H9 (cell line): Measurements from ENCODE around the gene GPR176. TPM values are rescaled to one million over a fixed set of nuclear protein-coding genes. Genes with fewer than 3 reads are reported as not detected.

Experiments used
- DNase-seq: peaks from one replicate; pipeline ENCODE4 v3.0.0-alpha.2; 2017
- H2AFZ ChIP-seq: one replicate; pipeline ENCODE4 v1.6.1; 2013; ENCODE audit warnings: mild to moderate bottlenecking, low read length, control low read depth, moderate library complexity
- H2AK5ac ChIP-seq: 2 replicates; pipeline ENCODE4 v1.6.1; 2013; ENCODE audit warnings: low read length, control low read depth, mixed read lengths; ENCODE audit not compliant: insufficient read length
- H2BK120ac ChIP-seq: one replicate; pipeline ENCODE4 v1.6.1; 2013; ENCODE audit warnings: low read depth, mild to moderate bottlenecking, low read length, control low read depth, inconsistent platforms; ENCODE audit not compliant: poor library complexity, severe bottlenecking
- H2BK12ac ChIP-seq: 2 replicates; pipeline ENCODE4 v1.6.1; 2013; ENCODE audit warnings: low read length, control low read depth, mixed read lengths, low read depth; ENCODE audit not compliant: insufficient read length
- H2BK15ac ChIP-seq: 2 replicates; pipeline ENCODE4 v1.6.1; 2013; ENCODE audit warnings: low read depth, low read length, control low read depth
- H2BK20ac ChIP-seq: one replicate; pipeline ENCODE4 v1.6.1; 2013; ENCODE audit warnings: low read depth, mild to moderate bottlenecking, low read length, control low read depth, inconsistent platforms; ENCODE audit not compliant: poor library complexity, severe bottlenecking
- H2BK5ac ChIP-seq: 2 replicates; pipeline ENCODE4 v1.6.1; 2013; ENCODE audit warnings: low read length, control low read depth, mixed read lengths; ENCODE audit not compliant: insufficient read length
- H3K14ac ChIP-seq: 2 replicates; pipeline ENCODE4 v1.6.1; 2013; ENCODE audit warnings: low read length, control low read depth; ENCODE audit not compliant: insufficient read depth
- H3K18ac ChIP-seq: 2 replicates; pipeline ENCODE4 v1.6.1; 2013; ENCODE audit warnings: low read depth, mild to moderate bottlenecking, mixed read lengths, low read length, control low read depth; ENCODE audit not compliant: insufficient read length
- H3K23ac ChIP-seq: 2 replicates; pipeline ENCODE4 v1.6.1; 2013; ENCODE audit warnings: low read length, control low read depth, mixed read lengths, low read depth; ENCODE audit not compliant: insufficient read length
- H3K23me2 ChIP-seq: 2 replicates; pipeline ENCODE4 v1.6.1; 2013; ENCODE audit warnings: low read depth, mild to moderate bottlenecking, mixed read lengths, low read length, control low read depth; ENCODE audit not compliant: insufficient read length, poor library complexity, severe bottlenecking
- H3K27ac ChIP-seq: 2 replicates; pipeline ENCODE4 v1.5.1; 2013; ENCODE audit warnings: low read length, control low read depth, mixed read lengths, low read depth; ENCODE audit not compliant: insufficient read length
- H3K27me3 ChIP-seq: 2 replicates; pipeline ENCODE4 v1.6.1; 2013; ENCODE audit warnings: low read length, control low read depth, inconsistent platforms; ENCODE audit not compliant: insufficient read depth
- H3K4ac ChIP-seq: 2 replicates; pipeline ENCODE4 v1.6.1; 2013; ENCODE audit warnings: low read depth, mild to moderate bottlenecking, control low read depth, inconsistent platforms, low read length, moderate library complexity
- H3K4me1 ChIP-seq: 2 replicates; pipeline ENCODE4 v1.6.1; 2013; ENCODE audit warnings: low read length, control low read depth, inconsistent platforms; ENCODE audit not compliant: insufficient read depth
- H3K4me2 ChIP-seq: 2 replicates; pipeline ENCODE4 v1.6.1; 2013; ENCODE audit warnings: low read length, control low read depth, mixed read lengths; ENCODE audit not compliant: insufficient read length, insufficient read depth
- H3K56ac ChIP-seq: 2 replicates; pipeline ENCODE4 v1.6.1; 2013; ENCODE audit warnings: low read depth, mild to moderate bottlenecking, mixed read lengths, low read length, control low read depth; ENCODE audit not compliant: insufficient read length
- H3K79me1 ChIP-seq: 2 replicates; pipeline ENCODE4 v1.6.1; 2013; ENCODE audit warnings: low read depth, mild to moderate bottlenecking, moderate library complexity, low read length, control low read depth, inconsistent platforms; ENCODE audit not compliant: insufficient read depth, poor library complexity, severe bottlenecking
- H3K79me2 ChIP-seq: 2 replicates; pipeline ENCODE4 v1.6.1; 2013; ENCODE audit warnings: low read length, control low read depth, inconsistent platforms; ENCODE audit not compliant: insufficient read depth
- H3K9ac ChIP-seq: 2 replicates; pipeline ENCODE4 v1.6.1; 2013; ENCODE audit warnings: low read length, control low read depth, mixed read lengths; ENCODE audit not compliant: insufficient read length; ENCODE audit errors: extremely low read depth
- H3K9me3 ChIP-seq: one replicate; pipeline ENCODE4 v1.6.1; 2013; ENCODE audit warnings: low read depth, low read length, inconsistent platforms; ENCODE audit not compliant: control insufficient read depth
- H3T11ph ChIP-seq: one replicate; pipeline ENCODE4 v1.6.1; 2013; ENCODE audit warnings: mild to moderate bottlenecking, low read length, control low read depth, inconsistent platforms
- H4K20me1 ChIP-seq: one replicate; pipeline ENCODE4 v1.6.1; 2013; ENCODE audit not compliant: control insufficient read depth, insufficient read length, insufficient read depth
- H4K5ac ChIP-seq: 2 replicates; pipeline ENCODE4 v1.6.1; 2013; ENCODE audit warnings: low read depth, mild to moderate bottlenecking, mixed read lengths, low read length, control low read depth; ENCODE audit not compliant: insufficient read length
- H4K8ac ChIP-seq: replicated peaks from 2 replicates; pipeline ENCODE4 v1.6.1; 2013; ENCODE audit warnings: low read length, control low read depth, mixed read lengths, low read depth; ENCODE audit not compliant: insufficient read length
- H4K91ac ChIP-seq: 2 replicates; pipeline ENCODE4 v1.6.1; 2013; ENCODE audit warnings: low read depth, mild to moderate bottlenecking, moderate library complexity, mixed read lengths, low read length, control low read depth; ENCODE audit not compliant: insufficient read length
- H3K27ac Mint-ChIP-seq, 3 experiments: 2 replicates in 2 of 3; 3 replicates in 1 of 3; pipeline ENCODE4 v1.8.0; 2020 to 2021; ENCODE audit warnings: mixed read lengths in 3 of 3, mild to moderate bottlenecking in 1 of 3, moderate library complexity in 1 of 3
- H3K27me3 Mint-ChIP-seq: 2 replicates; pipeline ENCODE4 v1.8.0; 2021; ENCODE audit warnings: low read depth, mild to moderate bottlenecking, moderate library complexity, mixed read lengths
- H3K36me3 Mint-ChIP-seq, 3 experiments: 2 replicates in 2 of 3; 3 replicates in 1 of 3; pipeline ENCODE4 v1.8.0; 2020 to 2021; ENCODE audit warnings: low read depth in 3 of 3, mixed read lengths in 3 of 3; ENCODE audit not compliant: insufficient read depth in 1 of 3
- H3K4me1 Mint-ChIP-seq, 2 experiments: 2 replicates each; pipeline ENCODE4 v1.8.0; 2020; ENCODE audit warnings: mixed read lengths in 2 of 2
- H3K4me3 Mint-ChIP-seq, 2 experiments: 2 replicates in 1 of 2; 3 replicates in 1 of 2; pipeline ENCODE4 v1.8.0; 2020 to 2021; ENCODE audit warnings: mild to moderate bottlenecking in 2 of 2, mixed read lengths in 2 of 2, moderate library complexity in 1 of 2
- H3K9me3 Mint-ChIP-seq, 2 experiments: 2 replicates in 1 of 2; 3 replicates in 1 of 2; pipeline ENCODE4 v1.8.0; 2020; ENCODE audit warnings: mild to moderate bottlenecking in 2 of 2, mixed read lengths in 2 of 2, moderate library complexity in 1 of 2
- CTCF ChIP-seq: fragments of 200-600 bp; sonication (generic); conservative IDR thresholded peaks from 3 replicates; pipeline ENCODE4 v1.8.0; 2021; ENCODE audit warnings: antibody characterized with exemption, mild to moderate bottlenecking
- WGBS: extraction: QIAGEN DNeasy Blood & Tissue Kit; methylation state at CpG from one replicate; pipeline ENCODE4 v1.1.7; 2013; ENCODE audit warnings: missing lambda C conversion rate, low lambda C conversion rate, mixed read lengths; ENCODE audit not compliant: insufficient read length; ENCODE audit errors: extremely low coverage; 5-methylcytosine and 5-hydroxymethylcytosine counted together
- total RNA-seq: library from RNA; stranded (reverse); gene quantifications from 2 replicates; pipeline ENCODE4 v1.2.1, GENCODE V29; 2021

Gene GPR176
- total RNA-seq, 1 experiment from 2014 or later = 132 TPM

GRCh38 chr15:39820050-39820602 is 99.9 kb downstream of the GPR176 start:
- Histone ChIP-seq H2BK120ac (no peak overlapping the region), H4K91ac (no peak overlapping the region), H4K5ac (no peak overlapping the region), H2AFZ (no peak overlapping the region), H3K79me2 (peaks cover 38% of the 10 kb centered on the region; the same call in 1 of the 2 replicates), H3T11ph (no peak overlapping the region), H3K56ac (no peak overlapping the region), H2BK15ac (no peak overlapping the region), H3K79me1 (peaks cover 9% of the 10 kb centered on the region), H3K18ac (no peak overlapping the region), H2BK12ac (no peak overlapping the region), H4K20me1 (no peaks in the 10 kb centered on the region), H3K9ac (no peak overlapping the region), H2AK5ac (no peak overlapping the region), H3K9me3 (no peaks in the 10 kb centered on the region), H4K8ac (no peak overlapping the region), H3K14ac (peak overlapping the region; percentile 39; the same call in 1 of the 2 replicates), H3K4ac (no peak overlapping the region), H3K4me2 (no peak overlapping the region), H3K4me1 (peaks cover 17% of the 10 kb centered on the region), H3K27ac (no peak overlapping the region), H2BK5ac (no peak overlapping the region), H2BK20ac (no peak overlapping the region), H3K27me3 (no peaks in the 10 kb centered on the region), H3K23ac (no peak overlapping the region), H3K23me2 (no peaks in the 10 kb centered on the region)
- TF ChIP-seq CTCF = no peak
- peaks cover 5 to 6% of the 10 kb centered on the region in 2 experiments; a peak in 3 of 5 replicates for H3K9me3 Mint-ChIP-seq
- H3K36me3 Mint-ChIP-seq = peaks cover 12 to 16% (median 13%) of the 10 kb centered on the region in 3 experiments
- no peak overlapping the region for H3K4me3 Mint-ChIP-seq
- no peak for DNase-seq
- WGBS = no CpG with 5 or more reads among the region's 3 CpGs
- H3K27me3 Mint-ChIP-seq = no peaks in the 10 kb centered on the region
- peaks cover 55 to 72% of the 10 kb centered on the region in 2 experiments for H3K4me1 Mint-ChIP-seq
- H3K27ac Mint-ChIP-seq = peak overlapping the region; percentile 1 to 81 (median 79); a peak in 4 of 7 replicates
